Measurements from ENCODE around the gene KCNE5.

DNA sequence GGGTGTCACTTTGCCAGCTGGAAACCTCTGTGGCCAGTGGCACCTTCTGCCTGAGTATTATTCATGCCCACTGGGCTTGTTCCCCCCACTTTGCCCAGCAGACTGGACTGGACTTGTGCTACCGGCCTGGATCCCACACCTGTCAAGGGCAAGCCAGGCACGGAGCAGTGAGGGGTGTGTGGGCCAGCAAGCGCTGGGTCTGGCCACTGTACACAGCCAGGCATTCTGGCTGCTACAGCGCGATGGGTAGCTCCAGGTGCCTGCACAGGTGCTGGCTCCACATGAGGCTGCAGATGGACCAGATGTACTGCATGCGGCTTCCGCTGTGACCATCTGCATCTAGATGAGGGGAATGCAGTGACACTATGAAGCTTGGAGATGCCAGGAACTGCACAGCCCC, 39.5 kb downstream of the KCNE5 start:
- no peak for TF ChIP-seq EZH2phosphoT487 (IDR thresholded peaks at IDR 0.05; ENCODE audit: insufficient read depth, low read depth)
- TF ChIP-seq EZH2 (IDR thresholded peaks at IDR 0.05; ENCODE audit: insufficient read depth, poor library complexity, severe bottlenecking) = no peak
